ENCODE results near the gene ILKAP. TPM values are rescaled to one million over a fixed set of nuclear protein-coding genes. Genes with fewer than 3 reads are reported as not detected.

ILKAP gene
- total RNA-seq, 1 donor from 2014 or later, result 40.5 TPM

GRCh38 chr2:238137885-238138284, 65.6 kb downstream of the ILKAP start:
- DNase-seq (ENCODE audit: low spot score), result no peak

- no peak for DNase-seq (ENCODE audit: low spot score)
Measured at GRCh38 chr2:238136820-238137537, 66.5 kb downstream of the ILKAP start.

- DNase-seq (ENCODE audit: low spot score), result no peak
Measured at GRCh38 chr2:238135601-238136150, 67.8 kb downstream of the ILKAP start.

DNA sequence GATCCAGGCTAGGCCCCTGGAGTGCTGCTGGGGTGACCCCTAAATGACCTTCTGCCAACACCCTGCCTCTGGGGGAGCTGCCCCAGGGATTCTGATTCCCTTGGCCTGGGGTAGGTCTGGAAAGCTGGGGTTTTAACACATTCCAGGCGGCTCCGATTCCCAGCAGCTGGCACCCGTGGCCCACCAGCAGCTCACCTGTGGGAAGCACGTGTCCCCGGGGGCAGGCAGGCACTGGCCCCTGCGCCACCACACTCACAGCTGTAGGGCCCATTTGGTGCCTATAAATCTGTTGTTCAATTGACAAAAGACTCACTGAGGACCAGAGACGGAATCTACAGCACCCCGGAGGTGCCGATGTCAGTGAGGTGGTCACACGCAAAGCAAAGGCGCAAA, 69.1 kb downstream of the ILKAP start:
- no peak for DNase-seq (ENCODE audit: low spot score)

- DNase-seq (ENCODE audit: low spot score), result no peak
Measured at GRCh38 chr2:238133499-238134392, 69.7 kb downstream of the ILKAP start.

DNA sequence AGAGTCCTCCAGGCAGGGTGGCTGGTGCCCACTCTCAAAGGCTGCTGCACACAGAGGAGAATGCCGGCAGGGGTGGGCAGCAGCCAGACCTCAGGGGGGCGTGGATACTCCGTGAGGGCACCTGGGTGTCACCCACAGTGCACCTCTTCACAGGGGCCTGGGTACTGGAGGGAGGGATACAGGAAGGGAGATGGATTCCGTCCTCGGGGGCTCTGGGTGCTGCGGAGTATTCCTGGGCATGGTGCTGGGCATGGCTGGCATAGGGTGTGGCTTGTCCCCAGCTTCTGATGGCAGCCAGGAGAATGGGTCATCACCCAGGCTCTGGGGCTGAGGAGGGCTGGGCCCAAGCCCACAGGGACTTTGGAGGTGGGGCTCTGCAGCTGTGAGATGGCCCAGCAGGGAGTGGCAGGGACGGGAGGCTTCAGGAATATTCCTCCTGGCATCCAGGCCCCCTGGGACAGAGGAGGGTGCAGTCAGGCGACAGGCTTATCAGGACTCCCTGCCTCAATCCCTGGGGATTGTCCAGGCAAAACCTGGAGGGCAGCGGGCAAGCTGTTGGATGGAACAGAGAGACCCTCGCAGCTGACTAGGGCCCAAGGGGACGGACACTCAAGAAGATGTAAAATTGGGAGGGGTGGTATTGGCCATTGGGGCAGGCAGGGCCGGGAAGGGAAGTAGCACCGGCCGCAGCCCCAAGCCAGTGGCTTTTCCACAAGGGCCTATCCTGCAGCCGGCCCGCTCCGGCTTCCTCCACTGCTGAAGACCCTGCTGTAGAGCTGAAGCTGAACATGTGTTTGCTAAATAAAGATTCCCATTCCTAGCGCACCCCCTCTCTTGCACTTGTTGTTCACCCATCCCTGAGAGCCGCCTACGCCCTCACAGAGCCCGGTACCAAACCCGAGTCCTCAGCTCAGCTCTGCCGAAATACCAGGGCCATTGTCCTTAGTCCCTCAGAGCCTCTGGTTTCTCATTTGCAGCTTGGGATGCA, 70.7 kb downstream of the ILKAP start:
- DNase-seq (ENCODE audit: low spot score), result no peak

- no peak for DNase-seq (ENCODE audit: low spot score)
Measured at GRCh38 chr2:238131761-238132462, 71.6 kb downstream of the ILKAP start.

DNA sequence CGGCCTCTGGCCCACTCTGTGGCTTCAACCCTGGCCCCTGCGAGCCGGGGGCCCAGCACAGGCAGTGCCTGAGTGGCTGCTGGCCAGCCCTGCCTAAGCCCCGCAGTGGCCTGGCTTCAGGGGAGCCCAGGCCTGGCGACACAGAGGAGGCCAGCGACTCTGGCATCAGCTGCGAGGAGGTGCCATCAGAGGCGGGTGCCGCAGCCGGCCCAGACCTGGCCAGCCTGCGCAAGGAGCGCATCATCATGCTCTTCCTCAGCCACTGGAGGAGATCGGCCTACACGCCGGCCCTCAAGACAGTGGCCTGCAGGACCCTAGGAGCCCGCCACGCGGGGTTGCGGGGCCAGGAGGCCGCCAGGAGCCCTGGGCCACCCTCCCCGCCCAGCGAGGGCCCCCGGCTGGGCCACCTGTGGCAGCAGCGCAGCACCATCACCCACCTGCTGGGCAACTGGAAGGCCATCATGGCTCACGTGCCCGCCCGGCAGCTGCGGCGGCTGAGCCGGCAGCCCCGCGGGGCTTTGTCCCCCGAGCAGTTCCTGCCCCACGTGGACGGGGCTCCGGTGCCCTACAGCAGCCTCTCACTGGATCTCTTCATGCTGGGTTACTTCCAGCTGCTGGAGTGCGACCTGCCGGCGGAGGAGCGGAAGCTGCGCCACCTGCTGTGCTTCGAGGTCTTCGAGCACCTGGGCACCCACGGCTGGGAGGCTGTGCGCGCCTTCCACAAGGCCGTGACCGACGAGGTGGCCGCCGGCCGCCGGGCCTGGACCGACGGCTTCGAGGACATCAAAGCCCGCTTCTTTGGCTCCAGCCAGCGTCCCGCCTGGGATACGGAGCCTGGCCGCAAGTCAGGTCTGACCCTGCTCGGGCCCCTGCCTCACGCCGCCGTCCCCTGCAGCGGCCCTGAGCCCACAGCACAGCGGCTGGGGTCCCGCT, 72.5 kb downstream of the ILKAP start:
- no peak for DNase-seq (ENCODE audit: low spot score)

GRCh38 chr2:238130111-238130695, 73.3 kb downstream of the ILKAP start:
- no peak for DNase-seq (ENCODE audit: low spot score)

DNA sequence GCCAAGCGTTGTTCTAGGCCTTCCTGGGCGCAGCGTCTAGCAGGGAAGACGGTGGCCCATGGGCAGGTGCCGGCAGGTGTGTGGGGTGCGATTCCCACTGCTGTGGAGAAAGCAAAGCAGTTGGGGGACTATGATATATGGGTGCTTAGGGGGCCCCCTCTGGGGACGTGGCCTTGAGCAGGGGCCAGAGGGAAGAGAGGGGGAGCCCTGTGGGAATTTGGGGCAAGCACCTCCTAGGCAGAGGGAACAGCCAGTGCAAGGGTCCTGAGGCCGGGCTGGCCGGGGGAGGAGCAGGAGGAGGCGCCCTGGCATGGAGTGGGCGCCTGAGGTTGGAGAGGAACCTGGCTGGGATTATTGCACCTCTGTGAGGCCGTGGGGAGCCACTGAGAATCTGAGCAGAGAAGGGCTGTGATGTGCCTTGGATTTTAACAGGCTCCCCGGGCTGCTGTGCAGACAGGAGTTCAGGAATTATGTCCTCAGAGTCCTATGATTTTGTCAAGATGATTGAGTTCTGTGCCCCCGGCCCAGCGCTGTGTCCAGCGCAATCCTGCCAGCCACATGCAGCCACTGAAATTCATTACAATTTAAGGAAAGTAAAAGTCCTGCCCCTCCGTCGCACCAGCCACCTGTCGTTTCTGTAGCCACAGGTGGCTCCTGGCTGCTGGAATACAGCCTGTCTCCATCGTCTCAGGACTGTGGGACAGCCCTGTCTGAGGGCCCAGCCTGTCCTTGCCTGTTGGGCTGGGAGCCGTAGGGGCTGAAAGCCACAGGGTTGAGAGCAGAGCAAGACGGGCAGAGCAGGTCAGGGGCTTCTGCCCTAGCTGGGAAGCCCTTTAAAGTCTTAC, 74.1 kb downstream of the ILKAP start:
- DNase-seq (ENCODE audit: low spot score), result no peak

DNA sequence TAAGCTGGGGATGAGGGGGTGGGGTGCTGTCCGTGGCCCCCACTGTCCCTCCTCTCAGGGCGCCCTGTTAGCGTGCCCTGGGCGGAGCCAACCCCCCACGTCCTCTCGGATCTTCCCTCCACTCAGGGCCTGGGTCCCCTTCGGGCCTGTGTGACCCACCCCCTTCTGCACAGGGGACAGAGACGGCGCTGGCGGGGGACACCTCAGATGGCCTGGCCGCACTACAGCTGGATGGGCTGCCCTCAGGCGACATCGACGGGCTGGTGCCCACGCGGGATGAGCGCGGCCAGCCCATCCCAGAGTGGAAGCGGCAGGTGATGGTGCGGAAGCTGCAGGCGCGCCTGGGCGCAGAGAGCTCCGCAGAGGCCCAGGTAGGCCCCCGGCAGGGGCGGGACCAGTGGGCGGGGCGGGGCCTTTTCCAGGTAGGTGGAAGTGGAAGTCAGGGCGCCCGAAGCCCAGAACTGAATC, 74.9 kb downstream of the ILKAP start:
- DNase-seq (ENCODE audit: low spot score), result no peak

GRCh38 chr2:238128061-238128440, 75.4 kb downstream of the ILKAP start:
- DNase-seq (ENCODE audit: low spot score), result no peak

DNA sequence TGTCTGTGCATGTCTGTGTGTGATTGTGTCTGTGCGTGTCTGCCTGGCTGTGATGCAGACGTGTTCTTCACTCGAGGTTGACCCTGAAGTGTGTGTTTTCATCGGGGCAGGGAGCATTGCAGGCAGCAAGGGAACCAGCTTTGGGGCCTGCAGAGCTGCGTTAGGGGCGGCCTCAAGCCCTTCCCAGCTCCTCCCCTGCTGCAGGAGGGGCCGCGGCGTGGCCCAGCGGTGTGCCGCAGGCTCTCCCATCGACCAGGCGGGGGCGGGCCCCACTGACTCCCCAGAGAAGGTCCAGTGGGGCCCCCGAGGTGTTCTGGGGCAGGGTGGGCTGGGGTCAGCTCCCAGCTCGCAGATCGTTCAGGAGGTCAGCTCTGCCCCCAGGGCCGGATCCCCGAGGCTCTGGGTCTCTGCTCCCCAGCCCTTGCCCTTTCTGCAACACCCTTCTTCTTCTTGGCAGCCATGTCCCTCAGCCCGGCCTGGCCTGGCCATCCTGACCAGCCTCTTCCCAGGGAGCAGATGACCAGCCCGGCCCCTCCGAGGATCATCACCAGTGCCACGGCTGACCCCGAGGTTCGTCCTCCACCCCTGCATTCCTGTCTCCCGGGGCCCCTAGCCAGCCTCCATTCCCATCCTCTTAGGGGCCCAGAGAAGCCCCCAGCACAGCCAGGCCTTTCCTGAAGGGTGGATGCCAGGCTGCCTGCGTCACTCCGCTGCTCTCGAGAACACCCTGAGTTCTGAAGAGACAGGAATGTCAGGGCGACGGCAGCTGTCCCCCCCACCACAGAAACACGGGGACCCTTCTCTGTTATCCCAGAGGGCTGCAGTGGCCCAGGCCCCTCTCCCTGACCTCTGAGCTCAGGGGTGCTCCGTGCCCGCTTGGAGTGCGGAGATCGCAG, 76.1 kb downstream of the ILKAP start:
- DNase-seq (ENCODE audit: low spot score), result no peak

DNA sequence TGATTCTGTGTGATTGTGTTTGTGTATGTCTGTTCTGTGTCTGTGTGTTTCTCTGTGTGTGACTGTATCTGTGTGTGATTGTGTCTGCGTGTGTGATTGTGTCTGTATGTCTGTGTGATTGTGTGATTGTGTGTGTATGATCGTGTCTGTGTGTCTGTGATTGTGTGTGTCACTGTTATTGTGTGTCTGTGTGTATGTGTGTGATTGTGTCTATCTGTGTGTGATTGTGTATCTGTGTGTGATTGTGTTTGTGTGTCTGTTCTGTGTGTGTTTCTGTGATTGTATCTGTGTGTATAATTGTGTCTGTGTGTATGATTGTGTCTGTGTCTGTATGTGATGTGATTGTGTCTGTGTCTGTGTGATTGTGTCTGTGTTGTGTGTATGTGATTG, 76.7 kb downstream of the ILKAP start:
- DNase-seq (ENCODE audit: low spot score), result no peak

DNA sequence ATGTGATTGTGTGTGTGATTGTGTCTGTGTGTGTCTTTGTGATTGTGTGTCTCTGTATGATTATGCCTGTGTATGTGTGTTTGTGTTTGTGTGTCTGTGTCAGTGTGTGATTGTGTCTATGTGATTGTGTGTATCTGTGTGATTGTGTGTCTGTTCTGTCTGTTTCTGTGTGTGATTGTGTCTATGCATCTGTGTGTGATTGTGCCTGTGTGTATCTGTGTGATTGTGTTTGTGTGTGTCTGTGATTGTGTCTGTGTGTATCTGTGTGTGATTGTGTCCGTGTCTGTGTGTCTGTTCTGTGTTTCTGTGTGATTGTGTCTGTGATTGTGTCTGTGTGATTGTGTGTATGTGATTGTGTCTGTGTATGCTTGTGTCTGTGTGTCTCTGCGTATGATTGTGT, 77.2 kb downstream of the ILKAP start:
- DNase-seq (ENCODE audit: low spot score), result no peak

DNA sequence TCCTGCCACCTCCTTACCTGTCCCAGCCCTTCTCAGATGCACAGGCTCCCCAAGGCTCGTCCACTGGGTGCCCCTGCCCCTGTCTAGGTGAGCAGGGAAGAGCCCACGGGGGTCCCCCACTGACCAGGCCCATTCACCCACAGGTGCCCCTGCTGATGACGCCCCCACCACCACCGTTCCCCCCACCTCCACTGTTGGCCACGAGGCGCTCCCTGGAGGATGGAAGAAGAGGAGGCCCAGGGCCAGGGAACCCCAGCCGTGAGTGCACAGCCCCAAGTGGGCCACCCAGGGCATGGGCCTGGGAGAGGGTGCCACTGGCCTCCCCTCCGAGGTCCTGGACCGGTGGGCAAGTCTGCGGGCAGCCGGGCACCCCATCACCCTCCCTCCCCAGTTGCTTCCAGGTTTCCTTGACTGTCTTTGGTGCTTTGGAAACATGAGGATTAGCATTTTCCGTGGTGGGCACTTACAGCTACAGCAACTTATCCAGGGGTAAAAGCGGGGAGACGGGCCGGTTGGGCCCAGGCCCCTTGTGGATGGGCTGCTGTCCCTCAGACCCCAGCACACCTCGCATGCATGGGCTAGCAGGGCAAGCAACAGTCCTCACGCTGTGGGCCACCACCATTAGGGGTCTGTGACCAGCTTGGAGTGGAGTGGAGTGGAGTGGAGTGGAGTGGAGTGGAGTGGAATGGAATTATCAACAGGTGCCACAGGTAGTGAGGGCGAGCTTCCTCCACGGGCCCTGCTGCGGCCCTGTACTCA, 78.2 kb downstream of the ILKAP start:
- no peak for DNase-seq (ENCODE audit: low spot score)

Measured in mucosa of gallbladder (tissue), 1 donor.